Left cardiac atrium (tissue), 4 donors: Measurements from ENCODE around the gene MEOX1. TPM values are rescaled to one million over a fixed set of nuclear protein-coding genes. Genes with fewer than 3 reads are reported as not detected.
A peak's percentile ranks its signal among the peaks of the same experiment; 100 is the strongest.
"Not testable (repeated sequence)": the region's sequence is repeated elsewhere in the genome, so short reads cannot be mapped to it uniquely, and the experiment has no call there.

Experiments used
- ATAC-seq, 2 donors: fragments of 200-7000 bp; cut with Tn5 transposase; one replicate each; pipeline ENCODE4 v1.9.1; 2020; ENCODE audit warnings: mild to moderate bottlenecking in 2 of 2, moderate library complexity in 2 of 2
- DNase-seq: peaks from one replicate; pipeline ENCODE4 v3.0.0-alpha.2; 2020
- intact Hi-C, 2 donors: fragments of 100-400 bp; cut with DNase I; formaldehyde crosslinking; loops; one replicate each; pipeline versions ENCODE4 v1.14.1 to v1.15.1; 2022 to 2023
- total RNA-seq, 2 donors: library from RNA; stranded (reverse); fragmentation: NEBNext Ultra II Directional; extraction: Animal tissue kit (Norgen Biotek cat#: 25700); gene quantifications; one replicate each; pipeline ENCODE4 v1.2.1, GENCODE V29; 2021
- donor health status: DM: no; HTN: yes; CAD: no.
- donor health status: DM: no; HTN: yes; CAD: no; lungs with severe emphysema.
- donor health status: DM: yes; HTN: yes; CAD: no.
- donor health status: Dilated cardiomyopathy.

MEOX1 gene
- total RNA-seq, 2 donors from 2014 or later = 9.4 to 25.6 TPM

- intact Hi-C loops = no loop called here
- ATAC-seq = no peak
- DNase-seq = no peak
Measured at GRCh38 chr17:43689131-43689530, 27.4 kb upstream of the MEOX1 start.

- DNase-seq, ATAC-seq, intact Hi-C loops: not testable (repeated sequence)
Measured at GRCh38 chr17:43686957-43687356, 25.2 kb upstream of the MEOX1 start.

GRCh38 chr17:43683928-43684653 lies 22.4 kb upstream of the MEOX1 start:
- intact Hi-C loops = no loop called here

GRCh38 chr17:43680461-43680860 lies 18.7 kb upstream of the MEOX1 start:
- no peak for ATAC-seq
- DNase-seq = no peak
- intact Hi-C loops = no loop called here

More at GRCh38 chr17:43683928-43684653, 22.4 kb upstream of the MEOX1 start:
- no peak for ATAC-seq
- DNase-seq = no peak

- intact Hi-C loops = no loop called here
- DNase-seq = no peak
- no peak for ATAC-seq
Measured at GRCh38 chr17:43679911-43680310, 18.2 kb upstream of the MEOX1 start.

GRCh38 chr17:43679401-43679800 lies 17.7 kb upstream of the MEOX1 start:
- intact Hi-C loops = no loop called here
- DNase-seq (no peak), ATAC-seq (no peak)

GRCh38 chr17:43676471-43676870 lies 14.7 kb upstream of the MEOX1 start:
- no peak for ATAC-seq
- intact Hi-C loops = no loop called here
- no peak for DNase-seq

GRCh38 chr17:43674394-43674793 lies 12.7 kb upstream of the MEOX1 start:
- intact Hi-C loops = loop anchor here in 1 of 2 donors (1.0 kb wide), 1 partner anchor 98 kb away; no protein-coding TSS in a partner anchor
- DNase-seq (no peak), ATAC-seq (no peak)

- DNase-seq = peak; percentile 75
- intact Hi-C loops = loop anchor here in 1 of 2 donors (1.0 kb wide), 1 partner anchor 97 kb away; no protein-coding TSS in a partner anchor
- peak; percentile 67 to 74 for ATAC-seq
Measured at GRCh38 chr17:43673516-43674323, 12.0 kb upstream of the MEOX1 start.

GRCh38 chr17:43671755-43672519 lies 10.2 kb upstream of the MEOX1 start:
- no peak for ATAC-seq
- intact Hi-C loops = no loop called here
- no peak for DNase-seq

GRCh38 chr17:43671031-43671692 lies 9.4 kb upstream of the MEOX1 start:
- DNase-seq (no peak), ATAC-seq (peak; percentile 31 to 39)
- intact Hi-C loops = no loop called here

GRCh38 chr17:43670645-43671030 lies 8.9 kb upstream of the MEOX1 start:
- intact Hi-C loops = no loop called here
- DNase-seq = no peak
- no peak for ATAC-seq

GRCh38 chr17:43669971-43670644 lies 8.4 kb upstream of the MEOX1 start:
- DNase-seq = no peak
- ATAC-seq = no peak
- intact Hi-C loops = no loop called here

GRCh38 chr17:43667947-43668348 lies 6.2 kb upstream of the MEOX1 start:
- intact Hi-C loops = no loop called here
- ATAC-seq (no peak), DNase-seq (no peak)

- intact Hi-C loops = no loop called here
- ATAC-seq (no peak), DNase-seq (no peak)
Measured at GRCh38 chr17:43667506-43667905, 5.8 kb upstream of the MEOX1 start.

- DNase-seq (no peak), ATAC-seq (no peak)
- intact Hi-C loops = no loop called here
Measured at GRCh38 chr17:43665937-43666236, 4.2 kb upstream of the MEOX1 start.

GRCh38 chr17:43665084-43665936 lies 3.6 kb upstream of the MEOX1 start:
- intact Hi-C loops = no loop called here
- DNase-seq = peak; percentile 70
- peak; percentile 10 to 62 for ATAC-seq

GRCh38 chr17:43664096-43664495 lies 2.4 kb upstream of the MEOX1 start:
- intact Hi-C loops = no loop called here
- no peak for ATAC-seq
- no peak for DNase-seq
